CD14-positive monocyte (primary cell): ENCODE results near the gene FUT8. TPM values are rescaled to one million over a fixed set of nuclear protein-coding genes. Genes with fewer than 3 reads are reported as not detected.

Source experiments
- DNase-seq, 3 donors: peaks; one replicate each; pipeline ENCODE4 v3.0.0-alpha.2; 2011 to 2022
- H2AFZ ChIP-seq: 2 replicates; pipeline ENCODE4 v1.6.0; 2012; ENCODE audit warnings: mild to moderate bottlenecking, low read depth, low read length, inconsistent platforms; ENCODE audit not compliant: insufficient read depth, poor library complexity, severe bottlenecking
- H3K27ac ChIP-seq, 2 donors: 1 replicate in 1 of 2; 2 replicates in 1 of 2; pipeline ENCODE4 v1.5.1; 2012 to 2013; ENCODE audit warnings: low read length in 2 of 2, control low read depth in 1 of 2, inconsistent platforms in 1 of 2, low read depth in 1 of 2, mild to moderate bottlenecking in 1 of 2
- H3K27me3 ChIP-seq, 2 donors: one replicate each; pipeline versions ENCODE4 v1.6.0 to v1.6.1; 2011 to 2013; ENCODE audit warnings: low read length in 2 of 2; ENCODE audit not compliant: control insufficient read depth in 2 of 2, insufficient read depth in 2 of 2
- H3K36me3 ChIP-seq, 2 donors: replicated peaks in 1 of 2; 1 replicate in 1 of 2; 2 replicates in 1 of 2; pipeline versions ENCODE4 v1.5.1 to v1.6.1; 2012 to 2013; ENCODE audit warnings: low read length in 2 of 2, control low read depth in 1 of 2, inconsistent platforms in 1 of 2, mild to moderate bottlenecking in 1 of 2; ENCODE audit not compliant: insufficient read depth in 2 of 2, control insufficient read depth in 1 of 2
- H3K4me1 ChIP-seq, 2 donors: 1 replicate in 1 of 2; 2 replicates in 1 of 2; pipeline versions ENCODE4 v1.5.1 to v1.6.1; 2012 to 2013; ENCODE audit warnings: low read length in 2 of 2, control low read depth in 1 of 2, inconsistent platforms in 1 of 2, mild to moderate bottlenecking in 1 of 2, moderate library complexity in 1 of 2; ENCODE audit not compliant: insufficient read depth in 2 of 2, control insufficient read depth in 1 of 2
- H3K4me2 ChIP-seq: replicated peaks from 2 replicates; pipeline ENCODE3; 2012; ENCODE audit warnings: low read length, moderate library complexity, mild to moderate bottlenecking; ENCODE audit not compliant: poor library complexity, severe bottlenecking; ENCODE audit errors: extremely low read depth
- H3K4me3 ChIP-seq, 3 experiments: fragments of 200-600 bp in 1 of 3; sonication (generic) in 1 of 3; replicated peaks in 1 of 3; 1 replicate in 2 of 3; 2 replicates in 1 of 3; pipeline ENCODE4 v1.5.1; 2011 to 2013; ENCODE audit warnings: low read length in 3 of 3, mild to moderate bottlenecking in 3 of 3, control low read depth in 2 of 3, low read depth in 2 of 3, inconsistent platforms in 1 of 3, moderate library complexity in 1 of 3
- H3K79me2 ChIP-seq: 2 replicates; pipeline ENCODE4 v1.6.0; 2012; ENCODE audit warnings: mild to moderate bottlenecking, control low read depth, inconsistent platforms, low read length, moderate library complexity; ENCODE audit not compliant: insufficient read depth
- H3K9ac ChIP-seq: 2 replicates; pipeline ENCODE4 v1.6.0; 2017; ENCODE audit warnings: low read length, mild to moderate bottlenecking; ENCODE audit not compliant: insufficient read depth, poor library complexity, severe bottlenecking
- H3K9me3 ChIP-seq, 2 donors: replicated peaks in 1 of 2; 1 replicate in 1 of 2; 2 replicates in 1 of 2; pipeline versions ENCODE4 v1.5.1 to v1.6.1; 2012 to 2013; ENCODE audit warnings: low read length in 2 of 2, control low read depth in 1 of 2; ENCODE audit not compliant: control insufficient read depth in 1 of 2, insufficient read depth in 1 of 2
- H4K20me1 ChIP-seq: 2 replicates; pipeline ENCODE4 v1.6.0; 2012; ENCODE audit warnings: mild to moderate bottlenecking, low read length, control low read depth, moderate library complexity; ENCODE audit not compliant: insufficient read depth
- H3K27ac Mint-ChIP-seq, 7 donors: one replicate each; pipeline ENCODE4 v1.8.0; 2020; ENCODE audit warnings: mild to moderate bottlenecking in 7 of 7, mixed read lengths in 7 of 7, moderate library complexity in 6 of 7, inconsistent platforms in 2 of 7
- H3K27me3 Mint-ChIP-seq, 3 donors: one replicate each; pipeline ENCODE4 v1.8.0; 2021 to 2022; ENCODE audit warnings: low read depth in 3 of 3, mild to moderate bottlenecking in 3 of 3, mixed read lengths in 3 of 3, moderate library complexity in 3 of 3, inconsistent platforms in 1 of 3
- H3K36me3 Mint-ChIP-seq, 2 donors: one replicate each; pipeline ENCODE4 v1.8.0; 2020; ENCODE audit warnings: mixed read lengths in 2 of 2, inconsistent platforms in 1 of 2, mild to moderate bottlenecking in 1 of 2
- H3K4me1 Mint-ChIP-seq: one replicate; pipeline ENCODE4 v1.8.0; 2020; ENCODE audit warnings: mild to moderate bottlenecking, mixed read lengths
- H3K4me3 Mint-ChIP-seq, 2 donors: one replicate each; pipeline ENCODE4 v1.8.0; 2020; ENCODE audit warnings: mild to moderate bottlenecking in 2 of 2, mixed read lengths in 2 of 2, moderate library complexity in 1 of 2
- H3K9me3 Mint-ChIP-seq, 7 donors: one replicate each; pipeline ENCODE4 v1.8.0; 2020 to 2022; ENCODE audit warnings: mixed read lengths in 7 of 7, mild to moderate bottlenecking in 6 of 7, moderate library complexity in 6 of 7, inconsistent platforms in 2 of 7
- CTCF ChIP-seq: fragments of 200-600 bp; IDR thresholded peaks from one replicate; pipeline ENCODE4 v1.8.0; 2022; ENCODE audit warnings: antibody characterized with exemption, mild to moderate bottlenecking
- WGBS: methylation state at CpG from one replicate; pipeline ENCODE4 v1.1.5; 2013; ENCODE audit warnings: missing lambda C conversion rate; ENCODE audit not compliant: insufficient coverage; 5-methylcytosine and 5-hydroxymethylcytosine counted together
- intact Hi-C, 2 donors: fragments of 100-400 bp; cut with micrococcal nuclease; formaldehyde crosslinking; loops; one replicate each; pipeline versions ENCODE4 v1.15.0 to v1.15.1; 2023
- polyA plus RNA-seq, 3 donors: library from polyadenylated mRNA; depleted of rRNA in 1 of 3; unstranded in 2 of 3; stranded (reverse) in 1 of 3; fragments of 300-500 nt in 2 of 3; fragments of >200 nt in 1 of 3; fragmentation: Illumina TruSeq in 2 of 3; gene quantifications; 1 replicate in 2 of 3; 2 replicates in 1 of 3; pipeline ENCODE4 v1.2.3, GENCODE V29; 2012 to 2021

The FUT8 gene
- polyA plus RNA-seq, 3 donors: 1.6 to 5.1 (median 5.0) TPM

GRCh38 chr14:65503771-65504170 lies 91.2 kb downstream of the FUT8 start:
- H3K4me3 ChIP-seq: no peak overlapping the region
- H3K4me1 ChIP-seq: no peaks in the 10 kb centered on the region
- no peak for TF ChIP-seq CTCF
- H3K9me3 ChIP-seq: no peaks in the 10 kb centered on the region
- no peak overlapping the region for H2AFZ ChIP-seq
- H3K27ac ChIP-seq: no peak overlapping the region
- H4K20me1 ChIP-seq: no peaks in the 10 kb centered on the region
- H3K36me3 ChIP-seq: no peaks in the 10 kb centered on the region
- no peak overlapping the region for H3K4me2 ChIP-seq
- no peak overlapping the region for H3K27ac Mint-ChIP-seq
- WGBS: no CpG with 5 or more reads among the region's 3 CpGs
- DNase-seq: no peak
- H3K4me3 Mint-ChIP-seq: no peak overlapping the region
- no peak overlapping the region for H3K9ac ChIP-seq
- intact Hi-C loops: no loop called here
- H3K36me3 Mint-ChIP-seq: peaks cover 0 to 4% of the 10 kb centered on the region in 2 donors
- H3K27me3 ChIP-seq: no peaks in the 10 kb centered on the region
- H3K27me3 Mint-ChIP-seq: no peaks in the 10 kb centered on the region
- peaks cover 0 to 15% (median 5%) of the 10 kb centered on the region in 7 donors for H3K9me3 Mint-ChIP-seq
- H3K4me1 Mint-ChIP-seq: no peaks in the 10 kb centered on the region
- no peaks in the 10 kb centered on the region for H3K79me2 ChIP-seq

DNA sequence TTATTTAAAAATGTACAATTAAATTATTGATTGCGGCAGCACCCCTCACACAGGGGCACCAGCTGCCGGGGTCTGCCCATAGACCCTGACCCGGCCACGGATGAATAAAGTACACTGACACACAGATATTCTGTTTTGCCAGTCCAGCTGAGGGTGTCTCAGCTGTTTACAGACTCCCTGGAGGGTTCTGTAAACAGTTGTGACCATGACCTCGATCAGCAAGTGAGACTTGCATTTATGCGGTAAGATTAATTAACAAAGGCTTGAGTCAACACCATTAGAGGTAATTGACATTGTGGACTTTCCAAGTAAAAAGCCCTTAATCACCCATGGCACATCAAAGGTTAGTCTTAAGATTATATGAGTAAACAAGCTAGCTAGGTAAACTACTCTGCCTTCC lies 94.3 kb downstream of the FUT8 start:
- Mint-ChIP-seq H3K27ac (no peak overlapping the region), H3K4me3 (no peak overlapping the region), H3K27me3 (no peaks in the 10 kb centered on the region), H3K9me3 (peaks cover 4 to 29% (median 12%) of the 10 kb centered on the region in 7 donors), H3K36me3 (peaks cover 2 to 4% of the 10 kb centered on the region in 2 donors), H3K4me1 (no peaks in the 10 kb centered on the region)
- no peaks in the 10 kb centered on the region for H3K4me1 ChIP-seq
- H3K4me3 ChIP-seq: no peak overlapping the region
- no peak for TF ChIP-seq CTCF
- no peak overlapping the region for H3K27ac ChIP-seq
- H3K9ac ChIP-seq: no peak overlapping the region
- no peak overlapping the region for H2AFZ ChIP-seq
- no peak overlapping the region for H3K4me2 ChIP-seq
- H4K20me1 ChIP-seq: no peaks in the 10 kb centered on the region
- intact Hi-C loops: no loop called here
- DNase-seq: no peak
- no peaks in the 10 kb centered on the region for H3K36me3 ChIP-seq
- H3K27me3 ChIP-seq: no peaks in the 10 kb centered on the region
- H3K9me3 ChIP-seq: no peaks in the 10 kb centered on the region
- 92% methylated on average over 4 of the region's 6 CpGs for WGBS
- H3K79me2 ChIP-seq: no peaks in the 10 kb centered on the region
